ENCODE data around the gene CCDC63. TPM values are rescaled to one million over a fixed set of nuclear protein-coding genes. Genes with fewer than 3 reads are reported as not detected.

The CCDC63 gene
- total RNA-seq, 1 experiment from 2014 or later, result 0.98 TPM

DNA sequence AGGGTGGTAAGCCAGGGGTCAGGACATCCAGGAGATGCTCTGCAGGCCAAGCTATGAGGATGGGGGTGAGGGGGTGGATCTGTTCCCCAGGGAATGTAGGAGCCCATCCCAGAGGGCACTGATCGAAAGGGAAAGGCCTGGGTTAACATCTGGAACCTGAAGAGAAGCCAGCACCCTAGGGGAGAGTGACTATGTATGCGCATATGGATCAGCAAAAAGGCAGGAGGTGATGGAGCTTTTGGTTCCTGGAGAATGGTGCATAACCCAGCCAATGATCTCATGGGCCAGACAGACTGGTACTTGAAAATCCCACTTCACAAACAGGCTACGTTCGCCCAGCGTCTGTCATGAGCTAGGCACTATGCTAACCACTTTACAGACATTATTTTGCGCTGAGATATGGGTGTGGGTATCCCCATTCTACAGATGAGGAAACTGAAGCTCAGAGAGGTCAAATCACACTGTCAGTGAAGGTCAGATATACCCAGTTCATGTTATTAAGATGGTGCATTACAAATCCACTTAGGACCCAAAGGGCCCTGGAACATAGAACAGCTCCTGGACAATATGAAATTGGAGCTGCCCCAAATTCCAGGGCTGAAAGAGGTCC lies 1.6 kb downstream of the CCDC63 start (continued):
- TF ChIP-seq ARID4B (CRISPR knock-in tag; IDR thresholded peaks at IDR 0.05; ENCODE audit: borderline replicate concordance) (no peak), ZBTB21 (CRISPR knock-in tag; IDR thresholded peaks at IDR 0.05; ENCODE audit: borderline replicate concordance) (no peak)

GRCh38 chr12:110849221-110849620 lies 2.4 kb downstream of the CCDC63 start:
- Mint-ChIP-seq H3K4me1 (peaks cover 24% of the 10 kb centered on the region), H3K27me3 (ENCODE audit: low read depth) (peaks cover 15% of the 10 kb centered on the region; the same call in 1 of the 2 replicates)
- POLR2A ChIA-PET, result no interaction called here

DNA sequence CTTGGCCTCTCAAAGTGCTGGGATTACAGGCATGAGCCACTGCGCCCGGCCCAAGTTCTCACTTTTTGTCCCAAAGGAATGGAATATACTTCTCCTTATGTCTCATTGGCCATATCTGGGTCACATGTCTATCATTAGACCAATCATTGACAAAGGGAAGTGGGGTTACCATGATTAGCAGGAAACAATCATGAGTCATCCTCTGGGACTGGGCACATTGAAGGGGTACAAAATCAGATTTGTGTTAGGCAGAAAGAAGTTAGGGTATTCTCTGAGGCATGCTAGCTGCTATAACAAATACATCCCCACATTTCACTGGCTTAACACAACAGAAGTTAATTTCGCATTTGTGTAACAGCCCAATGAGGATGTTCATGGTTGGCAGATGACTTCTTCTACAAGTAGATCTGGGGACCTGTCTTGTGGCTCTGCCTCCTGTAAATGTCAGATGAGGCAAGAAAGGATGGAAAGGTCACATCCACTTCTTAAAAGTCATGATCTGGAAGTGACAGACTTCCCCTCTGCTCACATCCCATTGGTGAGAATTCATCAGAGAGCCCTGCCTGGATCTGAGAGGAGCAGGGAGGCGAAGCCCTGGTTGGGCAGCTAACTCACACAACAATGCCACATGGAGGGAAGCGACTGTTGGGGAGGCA lies 3.1 kb downstream of the CCDC63 start:
- Mint-ChIP-seq H3K4me3 (no peak overlapping the region), H3K36me3 (no peaks in the 10 kb centered on the region), H3K4me1 (peaks cover 24% of the 10 kb centered on the region), H3K9me3 (peaks cover 4% of the 10 kb centered on the region; the same call in 1 of the 2 replicates), H3K27me3 (ENCODE audit: low read depth) (peaks cover 11% of the 10 kb centered on the region), H3K27ac (no peak overlapping the region)
- TF ChIP-seq MLX (CRISPR knock-in tag; IDR thresholded peaks at IDR 0.05), result no peak
- TF ChIP-seq, protein P1, sequence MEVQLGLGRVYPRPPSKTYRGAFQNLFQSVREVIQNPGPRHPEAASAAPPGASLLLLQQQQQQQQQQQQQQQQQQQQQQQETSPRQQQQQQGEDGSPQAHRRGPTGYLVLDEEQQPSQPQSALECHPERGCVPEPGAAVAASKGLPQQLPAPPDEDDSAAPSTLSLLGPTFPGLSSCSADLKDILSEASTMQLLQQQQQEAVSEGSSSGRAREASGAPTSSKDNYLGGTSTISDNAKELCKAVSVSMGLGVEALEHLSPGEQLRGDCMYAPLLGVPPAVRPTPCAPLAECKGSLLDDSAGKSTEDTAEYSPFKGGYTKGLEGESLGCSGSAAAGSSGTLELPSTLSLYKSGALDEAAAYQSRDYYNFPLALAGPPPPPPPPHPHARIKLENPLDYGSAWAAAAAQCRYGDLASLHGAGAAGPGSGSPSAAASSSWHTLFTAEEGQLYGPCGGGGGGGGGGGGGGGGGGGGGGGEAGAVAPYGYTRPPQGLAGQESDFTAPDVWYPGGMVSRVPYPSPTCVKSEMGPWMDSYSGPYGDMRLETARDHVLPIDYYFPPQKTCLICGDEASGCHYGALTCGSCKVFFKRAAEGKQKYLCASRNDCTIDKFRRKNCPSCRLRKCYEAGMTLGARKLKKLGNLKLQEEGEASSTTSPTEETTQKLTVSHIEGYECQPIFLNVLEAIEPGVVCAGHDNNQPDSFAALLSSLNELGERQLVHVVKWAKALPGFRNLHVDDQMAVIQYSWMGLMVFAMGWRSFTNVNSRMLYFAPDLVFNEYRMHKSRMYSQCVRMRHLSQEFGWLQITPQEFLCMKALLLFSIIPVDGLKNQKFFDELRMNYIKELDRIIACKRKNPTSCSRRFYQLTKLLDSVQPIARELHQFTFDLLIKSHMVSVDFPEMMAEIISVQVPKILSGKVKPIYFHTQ (CRISPR knock-in tag; IDR thresholded peaks at IDR 0.05), result no peak
- TF ChIP-seq TEAD1 (CRISPR knock-in tag; IDR thresholded peaks at IDR 0.05), result no peak
- no peak for TF ChIP-seq JUN (CRISPR knock-in tag; IDR thresholded peaks at IDR 0.05)
- TF ChIP-seq TCF7 (CRISPR knock-in tag; IDR thresholded peaks at IDR 0.05; ENCODE audit: low read depth), result no peak
- TF ChIP-seq, protein P2, sequence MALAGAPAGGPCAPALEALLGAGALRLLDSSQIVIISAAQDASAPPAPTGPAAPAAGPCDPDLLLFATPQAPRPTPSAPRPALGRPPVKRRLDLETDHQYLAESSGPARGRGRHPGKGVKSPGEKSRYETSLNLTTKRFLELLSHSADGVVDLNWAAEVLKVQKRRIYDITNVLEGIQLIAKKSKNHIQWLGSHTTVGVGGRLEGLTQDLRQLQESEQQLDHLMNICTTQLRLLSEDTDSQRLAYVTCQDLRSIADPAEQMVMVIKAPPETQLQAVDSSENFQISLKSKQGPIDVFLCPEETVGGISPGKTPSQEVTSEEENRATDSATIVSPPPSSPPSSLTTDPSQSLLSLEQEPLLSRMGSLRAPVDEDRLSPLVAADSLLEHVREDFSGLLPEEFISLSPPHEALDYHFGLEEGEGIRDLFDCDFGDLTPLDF (CRISPR knock-in tag; IDR thresholded peaks at IDR 0.05), result no peak
- TF ChIP-seq IRF1 (CRISPR knock-in tag; IDR thresholded peaks at IDR 0.05), result no peak
- no peak for TF ChIP-seq MYBL2 (CRISPR knock-in tag; IDR thresholded peaks at IDR 0.05)
- TF ChIP-seq RORB (CRISPR knock-in tag; IDR thresholded peaks at IDR 0.05), result no peak
- ChIA-PET CTCF (no interaction called here), POLR2A (no interaction called here)
- no peak for ATAC-seq
- DNase-seq (ENCODE audit: low spot score), result no peak

More at GRCh38 chr12:110849221-110849620, 2.4 kb downstream of the CCDC63 start:
- CTCF ChIA-PET, result interaction anchor here (1.1 to 1.9 kb wide), 4 partner anchors 22 to 144 kb away, joined by 3 to 5 read pairs (median 4); no protein-coding TSS in a partner anchor
- no peak for DNase-seq (ENCODE audit: low spot score)
- Mint-ChIP-seq H3K27ac (no peak overlapping the region), H3K9me3 (peaks cover 4% of the 10 kb centered on the region; the same call in 1 of the 2 replicates), H3K36me3 (no peaks in the 10 kb centered on the region), H3K4me3 (no peak overlapping the region)
- TF ChIP-seq ZNF396 (CRISPR knock-in tag; IDR thresholded peaks at IDR 0.05; ENCODE audit: borderline replicate concordance), result no peak
- ATAC-seq, result no peak
